NCI-H1930 (cell line): ENCODE results near the gene RND2.

Source experiments
- DNase-seq, 2 experiments: peaks; one replicate each; lab custom pipeline; 2025; lab: John Stamatoyannopoulos, UW

Gene RND2

GRCh38 chr17:43079641-43080302 is 54.7 kb downstream of the RND2 start:
- DNase-seq, result no peak
